Trophoblast cell (in vitro differentiated cells and primary cell): Measurements from ENCODE around the gene OGDH.

ENCODE experiments used
- DNase-seq, 2 donors: peaks; one replicate each; pipeline ENCODE4 v3.0.0-alpha.2; 2016
- H2AFZ ChIP-seq: 2 replicates; pipeline ENCODE4 v1.6.1; 2013; ENCODE audit warnings: low read length, moderate library complexity, mild to moderate bottlenecking; ENCODE audit not compliant: insufficient read depth, poor library complexity
- H2AK5ac ChIP-seq: 2 replicates; pipeline ENCODE4 v1.6.1; 2013; ENCODE audit warnings: mild to moderate bottlenecking, low read length
- H2BK120ac ChIP-seq: 2 replicates; pipeline ENCODE4 v1.6.1; 2013; ENCODE audit warnings: low read length, mild to moderate bottlenecking, moderate library complexity; ENCODE audit not compliant: insufficient read depth, poor library complexity
- H2BK12ac ChIP-seq: 2 replicates; pipeline ENCODE4 v1.6.1; 2013; ENCODE audit warnings: mild to moderate bottlenecking, low read length, moderate library complexity
- H2BK5ac ChIP-seq: 2 replicates; pipeline ENCODE4 v1.6.1; 2013; ENCODE audit warnings: low read length, low read depth, moderate library complexity, mild to moderate bottlenecking; ENCODE audit not compliant: poor library complexity
- H3K14ac ChIP-seq: 2 replicates; pipeline ENCODE4 v1.6.1; 2013; ENCODE audit warnings: mild to moderate bottlenecking, low read length
- H3K18ac ChIP-seq: 2 replicates; pipeline ENCODE4 v1.6.1; 2013; ENCODE audit warnings: mild to moderate bottlenecking, low read length
- H3K23ac ChIP-seq: 2 replicates; pipeline ENCODE4 v1.6.1; 2013; ENCODE audit warnings: low read length
- H3K27ac ChIP-seq: 2 replicates; pipeline ENCODE4 v1.5.1; 2013; ENCODE audit warnings: low read depth, mild to moderate bottlenecking, inconsistent platforms, low read length, moderate library complexity
- H3K27me3 ChIP-seq: 2 replicates; pipeline ENCODE4 v1.6.1; 2013; ENCODE audit warnings: inconsistent platforms, mild to moderate bottlenecking, low read length, moderate library complexity; ENCODE audit not compliant: insufficient read depth
- H3K36me3 ChIP-seq, 2 experiments: 1 replicate in 1 of 2; 2 replicates in 1 of 2; pipeline ENCODE4 v1.6.1; 2013; ENCODE audit warnings: low read length in 2 of 2, mild to moderate bottlenecking in 2 of 2, moderate library complexity in 1 of 2; ENCODE audit not compliant: insufficient read depth in 2 of 2, control insufficient read depth in 1 of 2
- H3K4ac ChIP-seq: 2 replicates; pipeline ENCODE4 v1.6.1; 2013; ENCODE audit warnings: low read depth, mild to moderate bottlenecking, low read length, moderate library complexity
- H3K4me1 ChIP-seq, 2 experiments: 1 replicate in 1 of 2; 2 replicates in 1 of 2; pipeline ENCODE4 v1.6.1; 2013; ENCODE audit warnings: low read length in 2 of 2, mild to moderate bottlenecking in 2 of 2, moderate library complexity in 1 of 2; ENCODE audit not compliant: insufficient read depth in 2 of 2, control insufficient read depth in 1 of 2
- H3K4me2 ChIP-seq: 2 replicates; pipeline ENCODE4 v1.6.1; 2013; ENCODE audit warnings: inconsistent platforms, mild to moderate bottlenecking, low read length, moderate library complexity
- H3K4me3 ChIP-seq: 2 replicates; pipeline ENCODE4 v1.5.1; 2013; ENCODE audit warnings: mild to moderate bottlenecking, low read depth, low read length, inconsistent platforms
- H3K79me1 ChIP-seq: one replicate; pipeline ENCODE4 v1.6.1; 2013; ENCODE audit warnings: low read length
- H3K79me2 ChIP-seq: 2 replicates; pipeline ENCODE4 v1.6.1; 2013; ENCODE audit warnings: low read length, mild to moderate bottlenecking; ENCODE audit not compliant: control insufficient read depth, insufficient read depth, poor library complexity
- H3K9ac ChIP-seq: 2 replicates; pipeline ENCODE4 v1.6.1; 2013; ENCODE audit warnings: mild to moderate bottlenecking, low read length
- H3K9me3 ChIP-seq: 2 replicates; pipeline ENCODE4 v1.6.1; 2013; ENCODE audit warnings: low read depth, mild to moderate bottlenecking, control low read depth, inconsistent platforms, low read length; ENCODE audit not compliant: insufficient read depth
- H4K12ac ChIP-seq: 2 replicates; pipeline ENCODE4 v1.6.1; 2013; ENCODE audit warnings: low read depth, mild to moderate bottlenecking, low read length, moderate library complexity
- H4K8ac ChIP-seq: 2 replicates; pipeline ENCODE4 v1.6.1; 2013; ENCODE audit warnings: low read depth, mild to moderate bottlenecking, low read length, moderate library complexity
- H4K91ac ChIP-seq: one replicate; pipeline ENCODE4 v1.6.1; 2013; ENCODE audit warnings: low read depth, mild to moderate bottlenecking, low read length, moderate library complexity
- WGBS: extraction: QIAGEN DNeasy Blood & Tissue Kit; methylation state at CpG from one replicate; pipeline ENCODE4 v1.1.7; 2013; ENCODE audit warnings: missing lambda C conversion rate; ENCODE audit not compliant: insufficient read length, insufficient coverage; ENCODE audit errors: extremely low coverage; 5-methylcytosine and 5-hydroxymethylcytosine counted together

Gene OGDH

GRCh38 chr7:44568771-44569560 lies 37.5 kb upstream of the OGDH start:
- DNase-seq: no peak
- H3K27ac ChIP-seq: no peak overlapping the region
- H4K8ac ChIP-seq: no peak overlapping the region
- no peaks in the 10 kb centered on the region for H3K9me3 ChIP-seq
- H3K4me3 ChIP-seq: no peak overlapping the region
- H3K36me3 ChIP-seq: peaks cover 80 to 86% of the 10 kb centered on the region in 2 experiments
- H3K27me3 ChIP-seq: no peaks in the 10 kb centered on the region
- no peak overlapping the region for H4K91ac ChIP-seq
- WGBS: no CpG with 5 or more reads among the region's 17 CpGs
- H3K79me1 ChIP-seq: peaks cover 5% of the 10 kb centered on the region
- no peak overlapping the region for H2BK5ac ChIP-seq
- H2AFZ ChIP-seq: no peak overlapping the region
- no peak overlapping the region for H2BK12ac ChIP-seq
- no peak overlapping the region for H2AK5ac ChIP-seq
- no peak overlapping the region for H2BK120ac ChIP-seq
- H3K4me2 ChIP-seq: no peak overlapping the region
- H3K4ac ChIP-seq: no peak overlapping the region
- no peak overlapping the region for H3K23ac ChIP-seq
- H4K12ac ChIP-seq: no peak overlapping the region
- peaks cover 3 to 5% of the 10 kb centered on the region in 2 experiments for H3K4me1 ChIP-seq
- no peak overlapping the region for H3K14ac ChIP-seq
- H3K18ac ChIP-seq: no peak overlapping the region
- no peak overlapping the region for H3K9ac ChIP-seq
- peaks cover 9% of the 10 kb centered on the region for H3K79me2 ChIP-seq

- no peaks in the 10 kb centered on the region for H3K9me3 ChIP-seq
- H2BK5ac ChIP-seq: no peak overlapping the region
- H3K4me1 ChIP-seq: peaks cover 3 to 7% of the 10 kb centered on the region in 2 experiments
- peaks cover 12% of the 10 kb centered on the region for H3K79me2 ChIP-seq
- no peak overlapping the region for H2BK12ac ChIP-seq
- H3K36me3 ChIP-seq: peaks cover 73 to 76% of the 10 kb centered on the region in 2 experiments
- no CpG with 5 or more reads among the region's 9 CpGs for WGBS
- no peak overlapping the region for H3K4me2 ChIP-seq
- H4K8ac ChIP-seq: no peak overlapping the region
- no peak overlapping the region for H3K18ac ChIP-seq
- H2AK5ac ChIP-seq: no peak overlapping the region
- no peak overlapping the region for H3K23ac ChIP-seq
- no peak overlapping the region for H3K4me3 ChIP-seq
- H3K27me3 ChIP-seq: no peaks in the 10 kb centered on the region
- no peak overlapping the region for H3K14ac ChIP-seq
- H2BK120ac ChIP-seq: no peak overlapping the region
- no peak overlapping the region for H4K91ac ChIP-seq
- no peak overlapping the region for H3K27ac ChIP-seq
- no peak for DNase-seq
- no peak overlapping the region for H2AFZ ChIP-seq
- H3K79me1 ChIP-seq: peaks cover 8% of the 10 kb centered on the region
- H3K9ac ChIP-seq: no peak overlapping the region
- no peak overlapping the region for H4K12ac ChIP-seq
- H3K4ac ChIP-seq: no peak overlapping the region
Measured at GRCh38 chr7:44569959-44570358, 36.5 kb upstream of the OGDH start.

GRCh38 chr7:44572771-44573170 lies 33.7 kb upstream of the OGDH start:
- H2AFZ ChIP-seq: no peak overlapping the region
- H2AK5ac ChIP-seq: no peak overlapping the region
- peak overlapping the region; percentile 26 for H3K9ac ChIP-seq
- H3K27ac ChIP-seq: no peak overlapping the region
- peak overlapping the region; percentile 7 for H3K18ac ChIP-seq
- no peak for DNase-seq
- H2BK120ac ChIP-seq: no peak overlapping the region
- peaks cover 3 to 7% of the 10 kb centered on the region in 2 experiments for H3K4me1 ChIP-seq
- H3K79me1 ChIP-seq: peaks cover 8% of the 10 kb centered on the region
- no CpG with 5 or more reads among the region's 5 CpGs for WGBS
- peaks cover 51 to 60% of the 10 kb centered on the region in 2 experiments for H3K36me3 ChIP-seq
- no peak overlapping the region for H3K23ac ChIP-seq
- H4K12ac ChIP-seq: no peak overlapping the region
- no peaks in the 10 kb centered on the region for H3K9me3 ChIP-seq
- H3K4me3 ChIP-seq: no peak overlapping the region
- no peaks in the 10 kb centered on the region for H3K27me3 ChIP-seq
- peaks cover 12% of the 10 kb centered on the region for H3K79me2 ChIP-seq
- peak overlapping the region; percentile 57 for H3K4ac ChIP-seq
- H3K14ac ChIP-seq: no peak overlapping the region
- no peak overlapping the region for H4K8ac ChIP-seq
- no peak overlapping the region for H2BK5ac ChIP-seq
- no peak overlapping the region for H2BK12ac ChIP-seq
- no peak overlapping the region for H4K91ac ChIP-seq
- H3K4me2 ChIP-seq: peak overlapping the region; percentile 68

- peaks cover 8% of the 10 kb centered on the region for H3K79me1 ChIP-seq
- peak within 1 kb of the TSS; percentile 80 for H2BK5ac ChIP-seq
- peak within 1 kb of the TSS; percentile 77 for H3K18ac ChIP-seq
- peak within 1 kb of the TSS; percentile 92 for H2AK5ac ChIP-seq
- H3K9me3 ChIP-seq: no peaks in the 10 kb centered on the region
- H3K23ac ChIP-seq: no peak within 1 kb of the TSS
- peak within 1 kb of the TSS; percentile 77 for H3K4me2 ChIP-seq
- peak within 1 kb of the TSS; percentile 76 for H3K27ac ChIP-seq
- peaks cover 46 to 56% of the 10 kb centered on the region in 2 experiments for H3K36me3 ChIP-seq
- peak within 1 kb of the TSS; percentile 86 for H3K9ac ChIP-seq
- H2BK12ac ChIP-seq: no peak within 1 kb of the TSS
- peak; percentile 96 to 99 for DNase-seq
- no CpG with 5 or more reads among the region's 74 CpGs for WGBS
- no peaks in the 10 kb centered on the region for H3K27me3 ChIP-seq
- H3K4me1 ChIP-seq: peaks cover 3 to 7% of the 10 kb centered on the region in 2 experiments
- peaks cover 12% of the 10 kb centered on the region for H3K79me2 ChIP-seq
- peak within 1 kb of the TSS; percentile 90 for H4K91ac ChIP-seq
- H3K14ac ChIP-seq: peak within 1 kb of the TSS; percentile 95
- peak within 1 kb of the TSS; percentile 86 for H2BK120ac ChIP-seq
- peak within 1 kb of the TSS; percentile 99 for H3K4ac ChIP-seq
- peak within 1 kb of the TSS; percentile 95 for H4K12ac ChIP-seq
- peak within 1 kb of the TSS; percentile 97 for H4K8ac ChIP-seq
- H2AFZ ChIP-seq: peak within 1 kb of the TSS; percentile 94
- H3K4me3 ChIP-seq: peak within 1 kb of the TSS; percentile 83
Measured at GRCh38 chr7:44573464-44574286, 32.8 kb upstream of the OGDH start, which contains the start of gene DDX56. Gene DDX56 (minus strand): TSS chr7:44573908. CDS start chr7:44573895, 13 bp downstream.
